Stimulated activated CD4-positive, alpha-beta T cell treated with anti-CD3 and anti-CD28 coated beads, Interleukin-4, amount 100 ng/mL, for 24 hours (primary cell): Measurements from ENCODE around the gene LYZ.

Experiments
- DNase-seq: peaks from one replicate; pipeline ENCODE4 v3.0.0-alpha.2; 2020

Gene LYZ

DNA sequence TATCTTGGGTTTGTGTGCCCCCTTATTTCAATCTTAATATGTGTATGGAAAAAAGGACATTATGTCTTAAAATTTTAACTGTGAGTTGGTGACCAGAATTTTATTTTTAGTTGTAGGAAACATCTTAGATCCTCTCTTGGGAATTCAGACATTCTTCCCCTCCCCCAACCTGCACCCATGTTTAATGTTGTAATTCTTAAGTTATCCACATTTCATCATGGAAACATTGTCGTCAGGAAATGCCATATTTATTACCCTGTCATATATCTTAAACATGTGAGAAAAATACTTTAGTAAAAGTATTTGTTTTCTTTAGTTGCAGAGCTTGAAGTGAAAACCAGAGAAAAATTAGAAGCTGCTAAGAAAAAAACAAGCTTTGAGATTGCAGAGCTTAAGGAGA is 41.6 kb downstream of the LYZ start:
- no peak for DNase-seq

GRCh38 chr12:69392179-69392928 is 44.2 kb downstream of the LYZ start:
- DNase-seq, result no peak

DNA sequence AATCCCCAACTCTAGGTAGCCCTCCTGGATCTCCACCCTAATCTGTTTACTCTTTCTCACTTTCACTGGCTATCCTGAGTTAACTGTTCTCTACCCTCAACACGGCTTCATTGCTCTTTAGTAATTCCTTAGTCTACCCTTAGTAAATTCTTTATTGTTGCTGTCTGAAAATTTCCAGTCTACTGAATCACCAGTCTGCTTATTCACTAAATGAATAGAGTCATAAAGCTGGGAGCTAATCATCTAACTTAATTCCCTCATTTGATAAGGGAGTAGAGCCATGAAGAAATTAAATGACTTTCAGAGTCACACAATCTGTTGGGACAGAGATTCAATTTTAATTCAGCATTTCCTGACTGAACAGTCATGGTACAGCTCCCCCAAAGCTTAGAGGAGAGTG is 47.9 kb downstream of the LYZ start:
- DNase-seq, result no peak

DNA sequence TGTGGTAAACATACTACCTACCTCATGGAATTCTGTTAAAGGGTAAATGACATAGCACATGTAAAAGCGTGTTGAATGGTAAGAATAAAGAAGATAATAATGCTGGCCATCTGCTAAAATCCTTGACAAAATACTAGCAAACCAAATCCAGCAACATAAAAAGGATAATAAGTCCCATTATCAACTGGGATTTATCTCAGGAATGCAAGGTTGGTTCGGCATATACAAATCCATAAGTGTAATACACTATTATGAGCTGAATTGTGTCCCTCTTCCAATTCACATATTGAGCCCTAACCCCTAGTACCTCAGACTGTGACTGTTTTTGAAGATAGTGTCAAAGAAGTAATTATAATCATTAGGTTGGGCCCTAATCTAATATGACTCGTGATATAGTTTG is 48.8 kb downstream of the LYZ start:
- DNase-seq, result no peak

GRCh38 chr12:69397978-69398377 is 49.8 kb downstream of the LYZ start:
- DNase-seq, result no peak

GRCh38 chr12:69401940-69402339 is 53.8 kb downstream of the LYZ start:
- DNase-seq, result no peak
